ENCODE measurements around the gene MUC22. TPM values are rescaled to one million over a fixed set of nuclear protein-coding genes. Genes with fewer than 3 reads are reported as not detected.
A peak's percentile ranks its signal among the peaks of the same experiment; 100 is the strongest.
"Not testable (repeated sequence)": the region's sequence is repeated elsewhere in the genome, so short reads cannot be mapped to it uniquely, and the experiment has no call there.

The MUC22 gene
- polyA plus RNA-seq, 5 donors: not detected

DNA sequence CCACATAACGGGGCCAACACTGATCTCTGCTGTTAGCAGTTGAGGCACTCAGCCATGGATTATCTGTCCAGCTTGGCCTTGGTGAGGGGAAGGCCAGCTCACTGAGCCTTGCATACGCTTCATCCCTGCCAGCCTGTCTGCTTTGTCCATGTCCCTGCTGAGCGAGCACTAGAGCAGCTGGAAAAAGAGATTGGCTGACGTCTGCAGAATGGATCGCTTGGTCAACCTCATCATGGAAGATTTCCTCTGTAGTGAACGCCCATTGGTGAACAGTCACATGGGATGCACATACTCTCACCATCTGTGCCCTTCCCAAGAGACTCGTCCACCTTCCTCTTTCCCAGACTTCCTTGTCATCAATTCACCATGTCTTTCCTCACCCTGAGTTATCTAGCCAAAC lies 26.9 kb downstream of the MUC22 start:
- DNase-seq: no peak

GRCh38 chr6:31037682-31038081 lies 27.4 kb downstream of the MUC22 start:
- DNase-seq: no peak

DNA sequence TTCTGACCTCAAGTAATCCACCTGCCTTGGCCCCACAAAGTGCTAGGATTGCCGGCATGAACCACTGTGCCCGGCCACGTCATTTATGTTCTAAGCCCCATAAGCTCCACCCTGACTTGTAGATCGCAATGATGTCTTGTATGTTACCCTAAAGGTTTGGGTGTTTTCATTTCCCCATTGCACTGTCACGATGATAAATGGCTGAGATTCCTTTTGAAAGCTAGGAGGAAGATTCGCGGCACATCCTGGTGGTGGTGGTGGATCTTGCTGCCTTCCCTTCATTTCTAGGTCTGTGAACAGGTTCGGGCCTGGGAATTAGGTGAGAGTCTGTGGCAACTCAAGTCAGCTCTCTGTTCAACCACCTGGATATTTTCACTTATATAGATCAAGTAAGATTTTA lies 28.3 kb downstream of the MUC22 start:
- no peak for DNase-seq

DNA sequence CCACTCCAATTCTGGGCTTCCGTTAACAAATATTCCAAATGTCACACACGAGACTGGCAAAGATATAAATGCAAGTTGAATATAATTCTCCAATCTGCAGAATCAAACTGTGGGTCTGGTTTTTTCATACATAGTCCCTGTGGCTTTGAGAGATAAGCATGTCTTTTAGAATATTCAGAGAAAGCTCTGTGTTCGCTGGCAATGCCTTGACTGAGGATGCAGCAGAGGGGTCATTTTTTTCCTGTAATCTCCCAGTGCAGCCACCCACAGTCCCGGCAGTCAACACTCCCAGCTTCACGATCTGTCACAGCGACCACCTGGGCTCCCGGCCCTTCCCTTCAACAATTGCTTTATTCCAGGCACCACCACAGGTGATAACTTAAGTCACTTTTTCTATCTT lies 30.5 kb downstream of the MUC22 start:
- DNase-seq: no peak

- peak in 1 of 2 donors; percentile 19 for DNase-seq
Measured at GRCh38 chr6:31041372-31041974, 31.2 kb downstream of the MUC22 start.

DNA sequence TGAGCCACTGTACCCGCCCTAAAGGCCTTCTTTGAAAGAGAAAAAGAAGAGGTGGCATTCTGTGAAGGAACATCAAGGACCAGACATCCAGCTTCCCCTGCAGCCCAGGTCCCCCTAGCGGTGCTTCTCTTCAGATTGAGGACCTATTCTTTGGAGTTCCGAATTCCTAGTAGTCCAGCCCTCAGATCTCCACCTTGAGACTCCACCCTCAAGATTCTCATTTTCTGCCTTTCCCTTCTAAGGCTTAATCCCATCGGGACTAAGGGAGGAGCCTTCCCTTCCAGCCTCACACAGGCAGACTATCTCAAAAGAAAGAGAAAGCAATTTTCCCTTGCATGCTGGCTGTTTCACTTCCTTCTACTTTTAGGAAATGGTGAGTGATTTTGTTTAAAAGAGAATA lies 32.5 kb downstream of the MUC22 start:
- peak in 1 of 2 donors; percentile 21 for DNase-seq

- DNase-seq: no peak
Measured at GRCh38 chr6:31048099-31048498, 37.8 kb downstream of the MUC22 start.

- DNase-seq: no peak
Measured at GRCh38 chr6:31049518-31049917, 39.2 kb downstream of the MUC22 start.

- DNase-seq: not testable (repeated sequence)
Measured at GRCh38 chr6:31053187-31053586, 42.9 kb downstream of the MUC22 start.

GRCh38 chr6:31053873-31054272 lies 43.6 kb downstream of the MUC22 start:
- no peak for DNase-seq

DNA sequence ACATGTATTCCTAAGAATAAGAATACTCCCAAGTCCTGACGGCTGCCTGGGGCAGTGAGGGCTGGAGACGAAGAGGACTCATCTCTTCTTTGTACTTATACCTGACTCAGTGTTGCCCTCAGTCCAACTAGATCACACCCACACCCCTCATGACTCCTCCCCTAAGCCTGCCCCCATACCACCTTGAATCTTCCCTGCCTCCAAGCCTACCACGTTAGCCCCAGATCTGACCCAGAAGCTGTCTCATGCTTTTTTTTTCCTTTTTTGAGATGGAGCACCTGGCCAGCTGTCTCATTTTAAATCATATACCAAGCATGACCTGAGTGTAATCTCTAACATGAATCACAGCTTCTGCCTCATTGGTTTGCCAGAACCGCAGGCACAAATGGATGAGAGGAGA lies 45.2 kb downstream of the MUC22 start:
- DNase-seq: no peak

DNA sequence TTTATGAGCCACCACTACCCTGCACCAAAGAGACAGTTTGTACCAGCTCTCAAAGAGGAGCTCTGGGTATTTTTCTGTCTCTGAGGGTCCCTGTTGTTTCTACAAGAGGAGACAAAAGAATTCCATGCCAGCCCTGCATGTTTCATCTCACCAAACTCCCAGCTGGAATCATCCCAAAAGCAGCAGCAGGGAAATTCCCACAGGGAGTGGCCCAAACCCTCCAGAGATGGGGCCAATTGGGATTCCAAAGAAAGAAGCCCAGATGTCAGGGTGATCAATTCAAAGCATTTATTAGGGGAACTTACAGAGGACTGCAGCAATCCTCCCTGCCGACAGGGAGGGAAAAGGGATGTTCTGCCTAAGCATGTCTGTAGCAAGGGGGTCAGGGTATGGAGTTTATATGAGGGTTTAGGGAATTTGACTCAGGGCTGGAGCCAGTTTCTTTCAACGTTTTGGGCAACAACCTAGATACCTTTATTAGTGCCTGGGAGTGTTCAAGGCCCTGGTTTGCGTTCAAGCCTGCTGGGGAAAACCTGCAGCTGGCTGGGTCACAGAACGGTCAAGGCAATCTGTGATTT lies 47.2 kb downstream of the MUC22 start:
- DNase-seq: no peak

- DNase-seq: peak in 1 of 2 donors; percentile 23
Measured at GRCh38 chr6:31058128-31058894, 48.0 kb downstream of the MUC22 start.

GRCh38 chr6:31060145-31060544 lies 49.9 kb downstream of the MUC22 start:
- DNase-seq: no peak

DNA sequence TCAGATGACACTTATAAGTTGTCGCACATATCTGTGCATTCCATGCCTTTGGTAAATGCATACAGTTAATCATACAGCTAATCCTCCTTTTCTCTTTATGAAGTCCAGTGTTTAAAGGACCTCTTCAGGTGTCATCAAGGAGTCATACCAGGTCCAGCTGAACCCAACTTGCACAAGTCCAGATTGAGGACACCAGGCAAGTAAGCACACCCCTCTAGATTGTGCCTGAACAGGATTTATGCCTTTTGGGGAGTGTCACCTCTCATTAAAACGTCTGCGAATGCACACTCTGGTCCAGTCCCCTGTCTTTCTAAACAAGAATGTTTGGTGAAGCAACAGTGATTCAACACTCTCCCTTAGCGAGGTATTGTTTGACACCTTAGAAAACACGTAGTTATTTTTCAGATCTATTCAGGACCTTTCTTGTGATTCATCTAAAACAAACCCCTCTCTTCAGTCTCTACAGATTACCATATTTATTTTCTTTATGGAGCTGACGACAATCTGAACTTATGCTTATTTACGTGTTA lies 53.7 kb downstream of the MUC22 start:
- DNase-seq: no peak

- DNase-seq: no peak
Measured at GRCh38 chr6:31065556-31065955, 55.3 kb downstream of the MUC22 start.

- not testable (repeated sequence) for DNase-seq
Measured at GRCh38 chr6:31067028-31067427, 56.8 kb downstream of the MUC22 start.

- DNase-seq: not testable (repeated sequence)
Measured at GRCh38 chr6:31067891-31068668, 57.8 kb downstream of the MUC22 start.

DNA sequence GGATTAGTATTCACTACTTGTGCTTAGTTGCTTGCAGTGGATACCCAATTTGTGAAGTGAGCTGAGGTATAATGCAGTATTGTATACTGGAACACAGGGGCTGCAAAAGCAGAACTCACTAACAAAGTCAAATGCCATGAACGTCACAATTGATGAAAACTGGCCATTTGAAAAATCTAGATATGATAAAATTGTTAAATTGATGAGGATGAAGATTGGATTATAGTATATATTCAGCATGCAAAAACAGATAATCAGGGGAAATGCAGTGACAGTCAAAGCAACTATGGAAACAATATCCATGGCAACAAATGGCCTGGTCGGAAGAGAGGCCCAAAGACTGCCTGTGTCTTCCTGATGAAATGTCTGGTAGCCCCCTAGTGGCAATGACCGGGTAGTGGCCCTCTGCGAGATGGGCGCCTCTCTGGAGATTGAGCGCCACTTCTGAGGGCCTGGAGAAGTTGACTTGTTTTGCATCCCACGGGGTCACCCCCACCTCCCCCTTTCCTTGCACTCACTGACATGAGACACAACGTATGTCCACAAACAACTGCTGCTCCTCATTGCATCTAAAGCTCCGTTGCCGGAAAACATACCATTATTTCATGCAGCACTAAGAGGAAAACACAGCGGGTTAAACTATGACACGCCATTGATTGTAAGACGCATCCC lies 58.5 kb downstream of the MUC22 start:
- peak; percentile 62 to 77 for DNase-seq

GRCh38 chr6:31070711-31071197 lies 60.5 kb downstream of the MUC22 start:
- peak in 1 of 2 donors; percentile 54 for DNase-seq

- DNase-seq: no peak
Measured at GRCh38 chr6:31074401-31074800, 64.1 kb downstream of the MUC22 start.
